HCT116 (cell line): Measurements from ENCODE around the gene CDK5RAP2.
"Not testable (repeated sequence)": the region's sequence is repeated elsewhere in the genome, so short reads cannot be mapped to it uniquely, and the experiment has no call there.

Experiments used
- EZH2phosphoT487 ChIP-seq: fragments of 200-600 bp; IDR thresholded peaks from 2 replicates; pipeline ENCODE4 v1.6.1; 2018; ENCODE audit warnings: antibody characterized with exemption, borderline replicate concordance
- ZBTB33 ChIP-seq: IDR thresholded peaks from 2 replicates; pipeline ENCODE4 v1.6.1; 2011; ENCODE audit warnings: mild to moderate bottlenecking, low read length, moderate library complexity; ENCODE audit not compliant: insufficient replicate concordance; ENCODE audit errors: extremely low read depth

DNA sequence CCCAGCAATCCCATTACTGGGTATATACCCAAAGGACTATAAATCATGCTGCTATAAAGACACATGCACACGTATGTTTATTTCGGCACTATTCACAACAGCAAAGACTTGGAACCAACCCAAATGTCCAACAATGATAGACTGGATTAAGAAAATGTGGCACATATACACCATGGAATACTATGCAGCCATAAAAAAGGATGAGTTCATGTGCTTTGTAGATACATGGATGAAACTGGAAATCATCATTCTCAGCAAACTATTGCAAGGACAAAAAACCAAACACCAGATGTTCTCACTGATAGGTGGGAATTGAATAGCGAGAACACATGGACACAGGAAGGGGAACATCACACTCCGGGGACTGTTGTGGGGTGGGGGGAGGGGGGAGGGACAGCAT is 64.0 kb downstream of the CDK5RAP2 start:
- TF ChIP-seq EZH2phosphoT487, ZBTB33: not testable (repeated sequence)
